Measurements from ENCODE around the gene NDNF. TPM values are rescaled to one million over a fixed set of nuclear protein-coding genes. Genes with fewer than 3 reads are reported as not detected.

Gene NDNF
- total RNA-seq, 1 experiment from 2014 or later: 2.4 TPM

GRCh38 chr4:121011138-121011537 is 61.2 kb downstream of the NDNF start:
- Mint-ChIP-seq H3K4me1 (peaks cover 47% of the 10 kb centered on the region), H3K36me3 (no peaks in the 10 kb centered on the region), H3K27ac (peak overlapping the region; percentile 52; the same call in 1 of the 2 replicates), H3K4me3 (peak overlapping the region; percentile 12; the same call in 1 of the 2 replicates), H3K9me3 (no peaks in the 10 kb centered on the region), H3K27me3 (ENCODE audit: low read depth) (no peaks in the 10 kb centered on the region)
- TF ChIP-seq CTCF (IDR thresholded peaks at IDR 0.05): no peak
- TF ChIP-seq TEAD1 (CRISPR knock-in tag; IDR thresholded peaks at IDR 0.05): no peak
- TF ChIP-seq KAT7 (CRISPR knock-in tag; IDR thresholded peaks at IDR 0.05; ENCODE audit: borderline replicate concordance): no peak
- no peak for TF ChIP-seq MXD4 (CRISPR knock-in tag; IDR thresholded peaks at IDR 0.05; ENCODE audit: borderline replicate concordance)
- TF ChIP-seq ZSCAN18 (CRISPR knock-in tag; IDR thresholded peaks at IDR 0.05): no peak
- no peak for TF ChIP-seq NFYB (CRISPR knock-in tag; conservative IDR thresholded peaks at IDR 0.05; ENCODE audit: low read depth)
- TF ChIP-seq, protein P1, sequence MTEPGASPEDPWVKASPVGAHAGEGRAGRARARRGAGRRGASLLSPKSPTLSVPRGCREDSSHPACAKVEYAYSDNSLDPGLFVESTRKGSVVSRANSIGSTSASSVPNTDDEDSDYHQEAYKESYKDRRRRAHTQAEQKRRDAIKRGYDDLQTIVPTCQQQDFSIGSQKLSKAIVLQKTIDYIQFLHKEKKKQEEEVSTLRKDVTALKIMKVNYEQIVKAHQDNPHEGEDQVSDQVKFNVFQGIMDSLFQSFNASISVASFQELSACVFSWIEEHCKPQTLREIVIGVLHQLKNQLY (CRISPR knock-in tag; IDR thresholded peaks at IDR 0.05): no peak
- TF ChIP-seq CBFB (CRISPR knock-in tag; IDR thresholded peaks at IDR 0.05; ENCODE audit: low read depth): no peak
- TF ChIP-seq RELA (CRISPR knock-in tag; IDR thresholded peaks at IDR 0.05; ENCODE audit: borderline replicate concordance): no peak
- TF ChIP-seq, protein P2, sequence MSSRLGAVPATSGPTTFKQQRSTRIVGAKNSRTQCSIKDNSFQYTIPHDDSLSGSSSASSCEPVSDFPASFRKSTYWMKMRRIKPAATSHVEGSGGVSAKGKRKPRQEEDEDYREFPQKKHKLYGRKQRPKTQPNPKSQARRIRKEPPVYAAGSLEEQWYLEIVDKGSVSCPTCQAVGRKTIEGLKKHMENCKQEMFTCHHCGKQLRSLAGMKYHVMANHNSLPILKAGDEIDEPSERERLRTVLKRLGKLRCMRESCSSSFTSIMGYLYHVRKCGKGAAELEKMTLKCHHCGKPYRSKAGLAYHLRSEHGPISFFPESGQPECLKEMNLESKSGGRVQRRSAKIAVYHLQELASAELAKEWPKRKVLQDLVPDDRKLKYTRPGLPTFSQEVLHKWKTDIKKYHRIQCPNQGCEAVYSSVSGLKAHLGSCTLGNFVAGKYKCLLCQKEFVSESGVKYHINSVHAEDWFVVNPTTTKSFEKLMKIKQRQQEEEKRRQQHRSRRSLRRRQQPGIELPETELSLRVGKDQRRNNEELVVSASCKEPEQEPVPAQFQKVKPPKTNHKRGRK (CRISPR knock-in tag; IDR thresholded peaks at IDR 0.05; ENCODE audit: borderline replicate concordance): no peak
- TF ChIP-seq NR1H2 (CRISPR knock-in tag; IDR thresholded peaks at IDR 0.05): no peak
- peak; percentile 86 for ATAC-seq
- POLR2A ChIA-PET: no interaction called here
- no peak for DNase-seq (ENCODE audit: low spot score)
- CTCF ChIA-PET: interaction anchor here (2.8 kb wide), 1 partner anchor 33 kb away, joined by 10 read pairs; no protein-coding TSS in a partner anchor

DNA sequence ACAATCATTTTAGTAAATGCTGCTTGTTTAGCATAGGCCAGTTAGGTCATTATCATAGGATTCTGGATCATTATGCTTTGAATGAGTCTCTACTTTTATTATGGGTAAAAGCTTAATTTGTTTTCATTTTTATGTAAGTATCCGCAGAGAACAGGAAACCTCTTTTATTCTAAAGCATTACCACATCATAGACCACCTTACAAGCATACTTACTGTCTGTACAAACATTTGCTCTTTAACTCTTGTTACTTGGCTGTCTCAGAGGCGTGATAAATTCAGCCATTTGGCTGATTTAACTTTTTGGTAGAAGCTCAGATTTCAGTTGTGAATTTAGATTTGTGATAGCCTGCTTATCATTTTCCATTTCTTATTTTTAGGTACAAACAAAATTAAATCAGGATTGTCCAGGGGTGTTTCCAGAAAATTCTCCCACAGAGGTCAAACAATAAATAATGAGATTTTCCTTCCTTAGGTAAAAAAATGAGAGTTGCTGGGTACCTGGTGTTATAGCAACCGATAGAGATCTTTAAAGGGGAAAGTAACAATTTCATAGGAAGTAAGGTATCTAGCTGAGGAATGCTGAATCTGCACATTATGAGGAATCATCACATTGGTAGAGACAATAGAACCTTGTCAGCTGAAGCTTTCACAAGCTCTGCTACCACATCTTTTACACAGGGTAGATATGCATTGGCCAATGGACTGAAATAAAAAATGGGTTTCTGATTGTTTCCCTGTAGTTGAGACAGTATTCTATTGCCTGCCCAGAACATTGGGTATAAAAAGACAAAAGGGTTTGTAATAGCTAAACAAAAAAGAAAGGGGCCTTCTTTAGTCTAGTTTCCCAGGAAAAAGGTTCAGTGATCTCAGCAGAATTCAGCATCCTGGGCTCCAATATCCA is 62.5 kb downstream of the NDNF start:
- H3K4me1 Mint-ChIP-seq: peaks cover 47% of the 10 kb centered on the region
- ATAC-seq (no peak), DNase-seq (ENCODE audit: low spot score) (no peak)
- no peaks in the 10 kb centered on the region for H3K36me3 Mint-ChIP-seq
- peak overlapping the region; percentile 7; the same call in 1 of the 2 replicates for H3K27ac Mint-ChIP-seq
- H3K4me3 Mint-ChIP-seq: peak overlapping the region; percentile 11; the same call in 1 of the 2 replicates
- no peaks in the 10 kb centered on the region for H3K27me3 Mint-ChIP-seq (ENCODE audit: low read depth)
- ChIA-PET POLR2A (no interaction called here), CTCF (interaction anchor here (2.8 kb wide), 1 partner anchor 32 kb away, joined by 10 read pairs; no protein-coding TSS in a partner anchor)
- no peaks in the 10 kb centered on the region for H3K9me3 Mint-ChIP-seq
- TF ChIP-seq STAT6 (CRISPR knock-in tag; conservative IDR thresholded peaks at IDR 0.05; ENCODE audit: low read depth) (no peak), RELA (CRISPR knock-in tag; IDR thresholded peaks at IDR 0.05; ENCODE audit: borderline replicate concordance) (no peak), USF1 (CRISPR knock-in tag; IDR thresholded peaks at IDR 0.05) (no peak), ZNF232 (CRISPR knock-in tag; IDR thresholded peaks at IDR 0.05) (no peak), NFATC4 (CRISPR knock-in tag; IDR thresholded peaks at IDR 0.05) (no peak), KAT7 (CRISPR knock-in tag; IDR thresholded peaks at IDR 0.05; ENCODE audit: borderline replicate concordance) (no peak)
- TF ChIP-seq, protein P3, sequence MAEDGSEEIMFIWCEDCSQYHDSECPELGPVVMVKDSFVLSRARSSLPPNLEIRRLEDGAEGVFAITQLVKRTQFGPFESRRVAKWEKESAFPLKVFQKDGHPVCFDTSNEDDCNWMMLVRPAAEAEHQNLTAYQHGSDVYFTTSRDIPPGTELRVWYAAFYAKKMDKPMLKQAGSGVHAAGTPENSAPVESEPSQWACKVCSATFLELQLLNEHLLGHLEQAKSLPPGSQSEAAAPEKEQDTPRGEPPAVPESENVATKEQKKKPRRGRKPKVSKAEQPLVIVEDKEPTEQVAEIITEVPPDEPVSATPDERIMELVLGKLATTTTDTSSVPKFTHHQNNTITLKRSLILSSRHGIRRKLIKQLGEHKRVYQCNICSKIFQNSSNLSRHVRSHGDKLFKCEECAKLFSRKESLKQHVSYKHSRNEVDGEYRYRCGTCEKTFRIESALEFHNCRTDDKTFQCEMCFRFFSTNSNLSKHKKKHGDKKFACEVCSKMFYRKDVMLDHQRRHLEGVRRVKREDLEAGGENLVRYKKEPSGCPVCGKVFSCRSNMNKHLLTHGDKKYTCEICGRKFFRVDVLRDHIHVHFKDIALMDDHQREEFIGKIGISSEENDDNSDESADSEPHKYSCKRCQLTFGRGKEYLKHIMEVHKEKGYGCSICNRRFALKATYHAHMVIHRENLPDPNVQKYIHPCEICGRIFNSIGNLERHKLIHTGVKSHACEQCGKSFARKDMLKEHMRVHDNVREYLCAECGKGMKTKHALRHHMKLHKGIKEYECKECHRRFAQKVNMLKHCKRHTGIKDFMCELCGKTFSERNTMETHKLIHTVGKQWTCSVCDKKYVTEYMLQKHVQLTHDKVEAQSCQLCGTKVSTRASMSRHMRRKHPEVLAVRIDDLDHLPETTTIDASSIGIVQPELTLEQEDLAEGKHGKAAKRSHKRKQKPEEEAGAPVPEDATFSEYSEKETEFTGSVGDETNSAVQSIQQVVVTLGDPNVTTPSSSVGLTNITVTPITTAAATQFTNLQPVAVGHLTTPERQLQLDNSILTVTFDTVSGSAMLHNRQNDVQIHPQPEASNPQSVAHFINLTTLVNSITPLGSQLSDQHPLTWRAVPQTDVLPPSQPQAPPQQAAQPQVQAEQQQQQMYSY (CRISPR knock-in tag; IDR thresholded peaks at IDR 0.05): no peak
- TF ChIP-seq, protein P4, sequence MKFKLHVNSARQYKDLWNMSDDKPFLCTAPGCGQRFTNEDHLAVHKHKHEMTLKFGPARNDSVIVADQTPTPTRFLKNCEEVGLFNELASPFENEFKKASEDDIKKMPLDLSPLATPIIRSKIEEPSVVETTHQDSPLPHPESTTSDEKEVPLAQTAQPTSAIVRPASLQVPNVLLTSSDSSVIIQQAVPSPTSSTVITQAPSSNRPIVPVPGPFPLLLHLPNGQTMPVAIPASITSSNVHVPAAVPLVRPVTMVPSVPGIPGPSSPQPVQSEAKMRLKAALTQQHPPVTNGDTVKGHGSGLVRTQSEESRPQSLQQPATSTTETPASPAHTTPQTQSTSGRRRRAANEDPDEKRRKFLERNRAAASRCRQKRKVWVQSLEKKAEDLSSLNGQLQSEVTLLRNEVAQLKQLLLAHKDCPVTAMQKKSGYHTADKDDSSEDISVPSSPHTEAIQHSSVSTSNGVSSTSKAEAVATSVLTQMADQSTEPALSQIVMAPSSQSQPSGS (CRISPR knock-in tag; IDR thresholded peaks at IDR 0.05; ENCODE audit: borderline replicate concordance, low read depth): no peak

Measured in WTC11 (cell line).